GM10266 (cell line): ENCODE results near the gene PPFIBP1.
"Not testable (repeated sequence)": the region's sequence is repeated elsewhere in the genome, so short reads cannot be mapped to it uniquely, and the experiment has no call there.

Source experiments
- DNase-seq: peaks from one replicate; pipeline ENCODE4 v3.0.0; 2012; ENCODE audit errors: extremely low spot score
- TF ChIP-seq, protein P1 (sequence below): IDR thresholded peaks from 2 replicates; pipeline ENCODE4 v1.5.1; 2012; ENCODE audit warnings: mild to moderate bottlenecking, low read depth; ENCODE audit not compliant: control insufficient read depth, insufficient read depth; ENCODE audit errors: missing control alignments

PPFIBP1 gene

DNA sequence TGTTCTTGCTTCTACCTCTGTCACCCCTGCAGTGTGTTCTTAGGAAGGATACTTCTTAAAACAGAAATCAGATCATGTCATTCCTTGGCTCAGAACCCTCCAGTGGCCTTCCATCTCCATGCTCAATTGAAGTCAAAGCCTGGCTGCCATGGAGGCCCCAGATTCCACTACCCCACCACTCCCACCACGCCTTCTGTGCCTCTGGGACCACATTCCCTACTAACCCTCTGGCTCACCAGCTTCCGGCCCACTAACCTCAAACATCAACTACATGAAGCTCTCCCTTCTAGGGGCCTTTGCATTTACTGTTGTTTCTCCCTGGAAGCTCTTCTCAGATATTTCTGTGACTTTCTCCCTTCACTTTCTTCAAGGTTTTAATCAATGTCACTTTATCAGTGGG is 96.1 kb downstream of the PPFIBP1 start:
- TF ChIP-seq, protein P1, sequence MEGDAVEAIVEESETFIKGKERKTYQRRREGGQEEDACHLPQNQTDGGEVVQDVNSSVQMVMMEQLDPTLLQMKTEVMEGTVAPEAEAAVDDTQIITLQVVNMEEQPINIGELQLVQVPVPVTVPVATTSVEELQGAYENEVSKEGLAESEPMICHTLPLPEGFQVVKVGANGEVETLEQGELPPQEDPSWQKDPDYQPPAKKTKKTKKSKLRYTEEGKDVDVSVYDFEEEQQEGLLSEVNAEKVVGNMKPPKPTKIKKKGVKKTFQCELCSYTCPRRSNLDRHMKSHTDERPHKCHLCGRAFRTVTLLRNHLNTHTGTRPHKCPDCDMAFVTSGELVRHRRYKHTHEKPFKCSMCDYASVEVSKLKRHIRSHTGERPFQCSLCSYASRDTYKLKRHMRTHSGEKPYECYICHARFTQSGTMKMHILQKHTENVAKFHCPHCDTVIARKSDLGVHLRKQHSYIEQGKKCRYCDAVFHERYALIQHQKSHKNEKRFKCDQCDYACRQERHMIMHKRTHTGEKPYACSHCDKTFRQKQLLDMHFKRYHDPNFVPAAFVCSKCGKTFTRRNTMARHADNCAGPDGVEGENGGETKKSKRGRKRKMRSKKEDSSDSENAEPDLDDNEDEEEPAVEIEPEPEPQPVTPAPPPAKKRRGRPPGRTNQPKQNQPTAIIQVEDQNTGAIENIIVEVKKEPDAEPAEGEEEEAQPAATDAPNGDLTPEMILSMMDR: no peak
- no peak for DNase-seq

- DNase-seq: no peak
- TF ChIP-seq, protein P1: no peak
Measured at GRCh38 chr12:27622436-27623195, 98.6 kb downstream of the PPFIBP1 start.

DNA sequence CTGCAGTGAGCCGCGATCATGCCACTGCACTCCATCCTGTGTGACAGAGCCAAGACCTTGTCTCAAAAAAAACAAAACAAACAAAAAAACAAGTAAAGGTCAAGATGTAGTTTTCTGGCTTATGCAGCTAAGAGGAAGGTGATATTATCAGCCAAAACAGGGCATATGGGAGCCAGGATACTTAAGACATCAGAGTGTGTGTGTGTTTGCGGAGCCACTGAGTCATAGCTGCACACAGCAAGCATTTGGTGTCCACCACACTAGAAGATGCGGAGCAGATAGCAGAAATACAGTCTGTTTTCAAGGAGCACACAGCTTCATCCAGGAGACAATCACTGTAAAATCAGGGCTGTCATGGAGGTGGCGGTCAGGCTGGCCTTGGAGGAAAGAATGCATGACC is 99.6 kb downstream of the PPFIBP1 start:
- no peak for DNase-seq
- TF ChIP-seq, protein P1: no peak

GRCh38 chr12:27624586-27624985 is 100.6 kb downstream of the PPFIBP1 start:
- TF ChIP-seq, protein P1: no peak
- no peak for DNase-seq

- TF ChIP-seq, protein P1: no peak
- peak; percentile 7 for DNase-seq
Measured at GRCh38 chr12:27627123-27627852, 103.3 kb downstream of the PPFIBP1 start.

DNA sequence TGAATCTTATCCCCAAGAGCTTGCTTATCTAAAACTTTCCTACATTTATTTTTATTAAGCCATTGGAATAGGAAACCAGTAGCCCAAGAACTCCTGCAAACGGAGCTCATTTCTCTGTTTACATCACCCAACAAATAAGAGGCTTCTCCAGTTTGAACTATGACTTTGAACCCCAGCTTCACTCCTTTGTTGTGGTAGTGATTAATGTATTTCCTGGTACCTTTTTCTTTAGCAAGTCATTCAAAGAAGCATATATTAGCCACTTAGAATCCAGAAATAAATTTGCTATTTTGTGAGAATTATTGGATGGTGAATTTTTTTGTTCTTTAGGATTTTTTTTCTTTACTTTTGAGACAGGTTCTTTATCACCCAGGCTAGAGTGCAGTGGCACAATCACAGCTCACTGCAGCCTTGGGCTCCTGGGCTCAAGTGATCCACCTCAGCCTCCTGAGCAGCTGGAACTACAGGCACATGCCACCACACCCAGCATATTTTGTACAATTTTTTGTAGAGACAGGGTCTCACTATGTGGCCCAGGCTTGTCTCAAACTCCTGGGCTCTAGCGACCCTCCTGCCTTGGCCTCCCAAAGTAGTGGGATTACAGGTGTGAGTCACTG is 104.0 kb downstream of the PPFIBP1 start:
- DNase-seq: not testable (repeated sequence)

- not testable (repeated sequence) for DNase-seq
Measured at GRCh38 chr12:27630219-27630618, 106.2 kb downstream of the PPFIBP1 start.

GRCh38 chr12:27631365-27631764 is 107.4 kb downstream of the PPFIBP1 start:
- TF ChIP-seq, protein P1: no peak
- no peak for DNase-seq
